A673 (cell line): ENCODE measurements around the gene ITM2C. TPM values are rescaled to one million over a fixed set of nuclear protein-coding genes. Genes with fewer than 3 reads are reported as not detected.

Experiments used
- BruUV-seq: library from RNA; stranded (reverse); fragments of 400-500 nt; replicated peaks from 2 replicates; lab custom pipeline; 2021; lab: Mats Ljungman, UMichigan
- CTCF ChIA-PET: fragments of 300-600 bp; sonication (Branson Sonifier 250); formaldehyde crosslinking; loops from one replicate; lab custom pipeline; 2022; ENCODE audit warnings: antibody characterized with exemption; lab: Charles Lee
- POLR2A ChIA-PET: fragments of 300-600 bp; sonication (Branson Sonifier 250); formaldehyde crosslinking; loops from one replicate; lab custom pipeline; 2022; ENCODE audit warnings: antibody characterized with exemption; ENCODE audit not compliant: low non-redundant PET; lab: Charles Lee
- DNase-seq: peaks from one replicate; pipeline ENCODE4 v3.0.0-alpha.2; 2015; ENCODE audit warnings: low spot score
- H3K27ac ChIP-seq: fragments of 200-600 bp; sonication (generic); 2 replicates; pipeline ENCODE4 v1.5.1; 2016; ENCODE audit warnings: mixed run types, low read depth, mild to moderate bottlenecking, mixed read lengths, antibody characterized with exemption, low read length; ENCODE audit not compliant: poor library complexity, severe bottlenecking
- H3K27me3 ChIP-seq: fragments of 200-600 bp; sonication (generic); replicated peaks from 2 replicates; pipeline ENCODE4 v1.6.1; 2017; ENCODE audit warnings: mixed run types, low read depth, mild to moderate bottlenecking, mixed read lengths, antibody characterized with exemption, low read length; ENCODE audit not compliant: insufficient read depth, poor library complexity
- H3K36me3 ChIP-seq: fragments of 200-600 bp; sonication (generic); 2 replicates; pipeline ENCODE4 v1.6.1; 2016; ENCODE audit warnings: mixed run types, mild to moderate bottlenecking, mixed read lengths, antibody characterized with exemption, low read length; ENCODE audit not compliant: insufficient read depth, poor library complexity, severe bottlenecking
- H3K4me1 ChIP-seq: fragments of 200-600 bp; sonication (generic); 2 replicates; pipeline ENCODE4 v1.6.1; 2017; ENCODE audit warnings: mixed run types, mild to moderate bottlenecking, mixed read lengths, antibody characterized with exemption, low read length; ENCODE audit not compliant: insufficient read depth, poor library complexity, severe bottlenecking
- H3K4me3 ChIP-seq: fragments of 200-600 bp; sonication (generic); 2 replicates; pipeline ENCODE4 v1.5.1; 2016; ENCODE audit warnings: low read depth, mixed run types, mild to moderate bottlenecking, mixed read lengths, low read length; ENCODE audit not compliant: poor library complexity, severe bottlenecking
- H3K9me3 ChIP-seq: fragments of 200-600 bp; sonication (generic); 2 replicates; pipeline ENCODE4 v1.6.1; 2016; ENCODE audit warnings: mixed run types, low read depth, mild to moderate bottlenecking, mixed read lengths, antibody characterized with exemption, low read length; ENCODE audit not compliant: poor library complexity, severe bottlenecking
- CTCF ChIP-seq: fragments of 300-800, 200-600 bp; sonication (generic); conservative IDR thresholded peaks from 2 replicates; pipeline ENCODE4 v1.5.1; 2017; ENCODE audit warnings: low read depth, mild to moderate bottlenecking, antibody characterized with exemption, low read length, moderate library complexity, mixed read lengths
- EZH2 ChIP-seq: fragments of 200-600 bp; sonication (generic); IDR thresholded peaks from 2 replicates; pipeline ENCODE4 v1.6.1; 2017; ENCODE audit warnings: borderline replicate concordance, low read depth, mild to moderate bottlenecking, mixed read lengths, antibody characterized with exemption, low read length; ENCODE audit not compliant: poor library complexity, severe bottlenecking
- intact Hi-C: fragments of 100-400 bp; cut with micrococcal nuclease; formaldehyde crosslinking; loops from one replicate; pipeline ENCODE4 v1.10.0; 2022; ENCODE audit not compliant: unreplicated experiment
- total RNA-seq: library from RNA; stranded (reverse); gene quantifications from 2 replicates; pipeline ENCODE4 v1.2.3, GENCODE V29; 2021

Gene ITM2C
- total RNA-seq, 1 experiment from 2014 or later: 283 TPM

- no peaks in the 10 kb centered on the region for H3K36me3 ChIP-seq
- TF ChIP-seq EZH2 (no peak), CTCF (no peak)
- no peaks in the 10 kb centered on the region for H3K9me3 ChIP-seq
- no peaks in the 10 kb centered on the region for H3K4me1 ChIP-seq
- H3K27me3 ChIP-seq: no peaks in the 10 kb centered on the region
- no TSS peak for BruUV-seq
- ChIA-PET CTCF (no interaction called here), POLR2A (no interaction called here)
- DNase-seq: no peak
- H3K4me3 ChIP-seq: no peak overlapping the region
- intact Hi-C loops: no loop called here
- no peak overlapping the region for H3K27ac ChIP-seq
Observed at GRCh38 chr2:230891064-230891463, 26.3 kb downstream of the ITM2C start.

- ChIA-PET CTCF (no interaction called here), POLR2A (no interaction called here)
- no peak for TF ChIP-seq CTCF
- TF ChIP-seq EZH2: no peak
- no peak for DNase-seq
- no TSS peak for BruUV-seq
- H3K27me3 ChIP-seq: no peaks in the 10 kb centered on the region
- no peaks in the 10 kb centered on the region for H3K9me3 ChIP-seq
- H3K4me1 ChIP-seq: no peaks in the 10 kb centered on the region
- no peak overlapping the region for H3K27ac ChIP-seq
- H3K4me3 ChIP-seq: no peak overlapping the region
- intact Hi-C loops: no loop called here
- no peaks in the 10 kb centered on the region for H3K36me3 ChIP-seq
Observed at GRCh38 chr2:230891509-230891908, 26.8 kb downstream of the ITM2C start.

- no peaks in the 10 kb centered on the region for H3K9me3 ChIP-seq
- intact Hi-C loops: no loop called here
- POLR2A ChIA-PET: no interaction called here
- H3K4me1 ChIP-seq: no peaks in the 10 kb centered on the region
- no peaks in the 10 kb centered on the region for H3K36me3 ChIP-seq
- no peak for TF ChIP-seq EZH2
- TF ChIP-seq CTCF: no peak
- no peaks in the 10 kb centered on the region for H3K27me3 ChIP-seq
- CTCF ChIA-PET: no interaction called here
- H3K4me3 ChIP-seq: no peak overlapping the region
- no peak for DNase-seq
- H3K27ac ChIP-seq: no peak overlapping the region
- no TSS peak for BruUV-seq
Observed at GRCh38 chr2:230893338-230893737, 28.6 kb downstream of the ITM2C start.
